ENCODE measurements around the gene POU2F1.
"Not testable (repeated sequence)": the region's sequence is repeated elsewhere in the genome, so short reads cannot be mapped to it uniquely, and the experiment has no call there.

Gene POU2F1

GRCh38 chr1:167191958-167192357 is 28.7 kb upstream of the POU2F1 start:
- H3K27me3 ChIP-seq (ENCODE audit: control insufficient read depth, insufficient read depth, low read length): no peaks in the 10 kb centered on the region
- H3K9ac ChIP-seq (ENCODE audit: low read length): no peak overlapping the region
- no peaks in the 10 kb centered on the region for H3K36me3 ChIP-seq (ENCODE audit: control insufficient read depth, insufficient read depth, low read length)
- no peaks in the 10 kb centered on the region for H3K4me1 ChIP-seq (ENCODE audit: control insufficient read depth, insufficient read depth, low read length)
- no peak overlapping the region for H3K4me3 ChIP-seq (ENCODE audit: low read length)
- H3K9me3 ChIP-seq (ENCODE audit: control insufficient read depth, low read length): no peaks in the 10 kb centered on the region

DNA sequence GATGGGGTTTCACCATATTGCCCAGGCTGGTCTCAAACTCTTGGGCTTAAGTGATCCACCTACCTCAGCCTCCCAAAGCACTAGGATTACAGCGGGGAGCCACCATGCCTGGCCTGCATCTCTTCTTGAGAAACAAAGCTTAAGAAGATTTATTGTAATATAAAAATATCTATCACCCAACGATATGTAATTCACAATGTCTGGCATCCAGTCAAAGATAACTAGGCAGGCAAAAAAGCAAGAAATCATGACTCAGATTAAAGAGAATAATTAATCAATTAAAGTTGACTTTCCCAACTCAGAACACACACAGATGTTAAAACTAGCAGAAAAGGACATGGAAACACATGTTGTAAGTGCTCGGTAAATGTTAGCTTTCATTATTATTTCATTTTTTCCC is 26.5 kb upstream of the POU2F1 start:
- Histone ChIP-seq H3K9me3 (ENCODE audit: control insufficient read depth, low read length) (no peaks in the 10 kb centered on the region), H3K9ac (ENCODE audit: low read length) (no peak overlapping the region), H3K4me3 (ENCODE audit: low read length) (no peak overlapping the region)

DNA sequence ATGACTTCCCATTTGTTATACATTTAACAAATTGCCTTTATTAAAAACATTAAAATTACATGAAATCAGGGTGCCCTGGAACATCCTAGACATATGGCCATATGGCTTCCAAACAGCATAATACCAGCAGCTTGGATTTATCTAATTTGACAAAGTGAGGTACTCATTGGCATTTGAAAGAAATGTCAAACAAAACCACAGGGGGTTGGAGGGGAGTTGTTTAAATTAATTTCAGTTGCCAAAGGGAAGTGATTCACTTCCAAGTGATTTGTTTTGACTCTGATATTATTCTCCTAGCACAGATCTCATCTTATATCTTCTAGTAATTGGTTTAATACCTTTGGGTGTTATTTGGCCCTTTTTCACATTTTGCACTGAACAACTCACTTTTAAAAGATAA is 24.5 kb upstream of the POU2F1 start:
- Histone ChIP-seq H3K4me3 (ENCODE audit: low read length) (no peak overlapping the region), H3K9ac (ENCODE audit: low read length) (no peak overlapping the region), H3K36me3 (ENCODE audit: control insufficient read depth, insufficient read depth, low read length) (no peaks in the 10 kb centered on the region), H3K27me3 (ENCODE audit: control insufficient read depth, insufficient read depth, low read length) (no peaks in the 10 kb centered on the region), H3K4me1 (ENCODE audit: control insufficient read depth, insufficient read depth, low read length) (no peaks in the 10 kb centered on the region), H3K9me3 (ENCODE audit: control insufficient read depth, low read length) (no peaks in the 10 kb centered on the region)

More for the DNA sequence above, 26.5 kb upstream of the POU2F1 start:
- Histone ChIP-seq H3K27me3 (ENCODE audit: control insufficient read depth, insufficient read depth, low read length) (no peaks in the 10 kb centered on the region), H3K36me3 (ENCODE audit: control insufficient read depth, insufficient read depth, low read length) (no peaks in the 10 kb centered on the region), H3K4me1 (ENCODE audit: control insufficient read depth, insufficient read depth, low read length) (no peaks in the 10 kb centered on the region)

- Histone ChIP-seq H3K9me3 (ENCODE audit: control insufficient read depth, low read length) (no peaks in the 10 kb centered on the region), H3K36me3 (ENCODE audit: control insufficient read depth, insufficient read depth, low read length) (no peaks in the 10 kb centered on the region), H3K27me3 (ENCODE audit: control insufficient read depth, insufficient read depth, low read length) (no peaks in the 10 kb centered on the region), H3K4me3 (ENCODE audit: low read length) (no peak overlapping the region), H3K9ac (ENCODE audit: low read length) (no peak overlapping the region), H3K4me1 (ENCODE audit: control insufficient read depth, insufficient read depth, low read length) (no peaks in the 10 kb centered on the region)
These were observed 23.4 kb upstream of the POU2F1 start for GRCh38 chr1:167197236-167197635.

DNA sequence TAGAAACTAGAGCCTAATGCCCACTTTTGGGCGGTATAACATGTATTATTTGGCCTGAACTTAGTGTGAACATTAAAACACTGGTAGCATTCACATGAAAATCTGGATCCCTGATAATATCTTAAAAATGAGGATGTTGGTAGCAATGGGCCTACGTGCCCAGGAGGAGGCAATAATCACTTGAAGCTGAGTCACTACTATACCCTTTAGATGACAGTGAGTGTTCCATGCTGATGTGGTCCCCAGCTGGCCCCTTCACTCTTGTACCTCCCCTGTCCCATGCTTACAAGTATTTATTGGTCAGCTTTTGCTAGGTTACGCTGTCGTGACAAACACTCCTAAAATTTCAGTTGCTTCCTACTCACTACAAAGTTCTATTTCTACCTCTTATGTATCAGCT is 23.0 kb upstream of the POU2F1 start:
- Histone ChIP-seq H3K27me3 (ENCODE audit: control insufficient read depth, insufficient read depth, low read length) (no peaks in the 10 kb centered on the region), H3K36me3 (ENCODE audit: control insufficient read depth, insufficient read depth, low read length) (no peaks in the 10 kb centered on the region), H3K9me3 (ENCODE audit: control insufficient read depth, low read length) (no peaks in the 10 kb centered on the region), H3K9ac (ENCODE audit: low read length) (no peak overlapping the region), H3K4me3 (ENCODE audit: low read length) (no peak overlapping the region), H3K4me1 (ENCODE audit: control insufficient read depth, insufficient read depth, low read length) (no peaks in the 10 kb centered on the region)

GRCh38 chr1:167198518-167199133 is 22.1 kb upstream of the POU2F1 start:
- Histone ChIP-seq H3K36me3 (ENCODE audit: control insufficient read depth, insufficient read depth, low read length) (no peaks in the 10 kb centered on the region), H3K4me1 (ENCODE audit: control insufficient read depth, insufficient read depth, low read length) (no peaks in the 10 kb centered on the region), H3K4me3 (ENCODE audit: low read length) (no peak overlapping the region), H3K9ac (ENCODE audit: low read length) (no peak overlapping the region), H3K27me3 (ENCODE audit: control insufficient read depth, insufficient read depth, low read length) (no peaks in the 10 kb centered on the region), H3K9me3 (ENCODE audit: control insufficient read depth, low read length) (no peaks in the 10 kb centered on the region)

DNA sequence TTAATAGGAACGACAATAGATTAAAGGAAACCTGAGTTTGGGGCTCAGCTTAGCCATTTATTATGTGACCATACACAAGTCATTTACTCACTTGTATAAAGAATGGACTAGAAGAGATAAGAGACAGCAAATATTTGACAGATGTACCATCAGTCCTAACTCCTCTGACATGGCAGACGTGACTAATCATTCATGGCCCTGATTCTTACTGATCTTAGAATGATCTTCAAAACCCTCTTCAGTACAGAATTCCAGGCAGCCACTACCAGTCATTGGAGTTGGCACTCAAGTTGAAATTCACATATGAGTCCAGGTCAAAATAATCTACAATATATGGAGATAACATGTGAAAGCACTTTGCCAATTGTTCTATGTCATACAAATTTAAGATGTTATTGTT is 21.0 kb upstream of the POU2F1 start:
- H3K9me3 ChIP-seq (ENCODE audit: control insufficient read depth, low read length): no peaks in the 10 kb centered on the region
- no peak overlapping the region for H3K4me3 ChIP-seq (ENCODE audit: low read length)
- no peak overlapping the region for H3K9ac ChIP-seq (ENCODE audit: low read length)
- H3K4me1 ChIP-seq (ENCODE audit: control insufficient read depth, insufficient read depth, low read length): no peaks in the 10 kb centered on the region
- H3K36me3 ChIP-seq (ENCODE audit: control insufficient read depth, insufficient read depth, low read length): no peaks in the 10 kb centered on the region
- no peaks in the 10 kb centered on the region for H3K27me3 ChIP-seq (ENCODE audit: control insufficient read depth, insufficient read depth, low read length)

DNA sequence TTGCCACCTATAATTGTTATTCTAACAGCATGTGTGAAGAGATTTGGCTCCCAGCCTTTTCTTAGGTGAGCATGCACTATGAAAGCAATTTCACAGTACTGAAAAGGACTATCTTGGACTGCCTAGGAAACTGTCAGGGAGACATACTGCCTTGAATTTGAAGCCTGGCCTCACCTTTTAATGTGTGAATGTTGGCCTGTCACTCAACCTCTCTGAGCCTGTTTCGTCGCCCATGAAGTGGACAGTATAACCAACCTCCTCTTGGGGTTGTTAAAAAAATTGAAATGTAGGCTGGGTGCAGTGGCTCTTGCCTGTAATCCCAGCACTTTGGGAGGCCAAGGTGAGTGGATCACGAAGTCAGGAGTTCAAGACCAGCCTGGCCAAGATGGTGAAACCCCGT is 20.4 kb upstream of the POU2F1 start:
- Histone ChIP-seq H3K36me3 (ENCODE audit: control insufficient read depth, insufficient read depth, low read length) (no peaks in the 10 kb centered on the region), H3K9ac (ENCODE audit: low read length) (no peak overlapping the region), H3K9me3 (ENCODE audit: control insufficient read depth, low read length) (no peaks in the 10 kb centered on the region), H3K4me1 (ENCODE audit: control insufficient read depth, insufficient read depth, low read length) (no peaks in the 10 kb centered on the region), H3K27me3 (ENCODE audit: control insufficient read depth, insufficient read depth, low read length) (no peaks in the 10 kb centered on the region), H3K4me3 (ENCODE audit: low read length) (no peak overlapping the region)

DNA sequence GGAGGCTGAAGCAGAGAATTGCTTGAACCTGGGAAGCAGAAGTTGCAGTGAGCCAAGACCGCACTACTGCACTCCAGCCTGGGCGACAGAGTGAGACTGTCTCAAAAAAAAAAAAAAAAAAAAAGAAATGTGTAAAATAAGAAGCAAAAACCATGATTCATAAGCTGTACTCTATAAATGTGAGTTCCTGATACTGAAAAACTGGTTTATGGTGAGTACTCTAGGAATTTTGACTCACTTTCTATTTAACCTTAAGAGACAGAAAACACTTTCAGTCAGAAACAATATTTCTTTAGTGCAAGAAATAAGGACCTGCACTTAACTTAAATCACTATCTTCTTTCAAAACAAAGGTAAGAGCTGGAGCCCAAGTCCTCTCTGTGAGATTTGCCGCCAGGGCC is 19.9 kb upstream of the POU2F1 start:
- Histone ChIP-seq H3K4me3 (ENCODE audit: low read length) (no peak overlapping the region), H3K9ac (ENCODE audit: low read length) (no peak overlapping the region), H3K4me1 (ENCODE audit: control insufficient read depth, insufficient read depth, low read length) (no peaks in the 10 kb centered on the region), H3K36me3 (ENCODE audit: control insufficient read depth, insufficient read depth, low read length) (no peaks in the 10 kb centered on the region), H3K9me3 (ENCODE audit: control insufficient read depth, low read length) (no peaks in the 10 kb centered on the region), H3K27me3 (ENCODE audit: control insufficient read depth, insufficient read depth, low read length) (no peaks in the 10 kb centered on the region)

- H3K9me3 ChIP-seq (ENCODE audit: control insufficient read depth, low read length): no peaks in the 10 kb centered on the region
- H3K36me3 ChIP-seq (ENCODE audit: control insufficient read depth, insufficient read depth, low read length): no peaks in the 10 kb centered on the region
- no peaks in the 10 kb centered on the region for H3K27me3 ChIP-seq (ENCODE audit: control insufficient read depth, insufficient read depth, low read length)
- H3K4me3 ChIP-seq (ENCODE audit: low read length): no peak overlapping the region
- no peak overlapping the region for H3K9ac ChIP-seq (ENCODE audit: low read length)
- no peaks in the 10 kb centered on the region for H3K4me1 ChIP-seq (ENCODE audit: control insufficient read depth, insufficient read depth, low read length)
These were observed 18.6 kb upstream of the POU2F1 start for GRCh38 chr1:167202049-167202448.

GRCh38 chr1:167205306-167206050 is 15.2 kb upstream of the POU2F1 start:
- not testable (repeated sequence) for H3K27me3 ChIP-seq (ENCODE audit: control insufficient read depth, insufficient read depth, low read length); H3K9me3 ChIP-seq (ENCODE audit: control insufficient read depth, low read length); H3K4me1 ChIP-seq (ENCODE audit: control insufficient read depth, insufficient read depth, low read length); H3K9ac ChIP-seq (ENCODE audit: low read length); H3K4me3 ChIP-seq (ENCODE audit: low read length); H3K36me3 ChIP-seq (ENCODE audit: control insufficient read depth, insufficient read depth, low read length)

DNA sequence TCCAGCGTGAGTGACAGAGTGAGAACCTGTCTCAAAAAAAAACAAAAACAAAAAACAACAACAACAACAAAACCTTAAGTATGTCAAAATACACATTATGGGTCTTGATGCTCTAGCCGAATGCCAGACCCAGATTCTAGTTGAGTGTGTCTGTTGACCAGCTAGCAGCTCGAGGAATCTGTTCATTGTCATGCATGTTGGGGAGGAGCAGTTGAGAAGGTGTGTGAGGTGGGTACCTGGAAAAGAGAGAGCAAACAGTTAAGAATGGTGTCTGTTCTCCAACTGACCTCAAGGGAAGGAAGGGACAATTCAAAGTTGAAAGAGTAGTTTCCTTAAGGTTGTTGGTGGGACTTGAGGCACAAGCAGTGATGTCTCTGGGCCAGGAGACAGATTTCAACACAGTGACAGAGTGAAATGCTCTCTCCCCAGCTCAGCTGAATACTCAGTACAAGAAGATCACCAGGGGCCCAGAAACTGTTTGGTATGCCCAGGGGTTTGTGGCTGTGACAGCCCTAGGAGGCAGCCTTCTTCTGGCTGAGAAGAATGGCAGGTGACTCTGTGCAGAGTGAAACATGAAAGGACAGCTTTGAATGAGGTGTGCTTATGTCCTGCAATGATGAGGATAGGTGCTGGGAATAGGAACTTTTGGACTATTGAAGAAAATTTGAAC is 14.4 kb upstream of the POU2F1 start:
- no peak overlapping the region for H3K9ac ChIP-seq (ENCODE audit: low read length)
- no peaks in the 10 kb centered on the region for H3K27me3 ChIP-seq (ENCODE audit: control insufficient read depth, insufficient read depth, low read length)
- no peaks in the 10 kb centered on the region for H3K36me3 ChIP-seq (ENCODE audit: control insufficient read depth, insufficient read depth, low read length)

More for the DNA sequence above, 14.4 kb upstream of the POU2F1 start:
- Histone ChIP-seq H3K9me3 (ENCODE audit: control insufficient read depth, low read length) (no peaks in the 10 kb centered on the region), H3K4me3 (ENCODE audit: low read length) (no peak overlapping the region), H3K4me1 (ENCODE audit: control insufficient read depth, insufficient read depth, low read length) (no peaks in the 10 kb centered on the region)

All from mucosa of stomach (tissue), 1 donor.